Stimulated activated memory B cell treated with anti-CD40 and anti-IgM and Interleukin-4, amounts not matched to agents 10 μg/mL and 1 μg/mL and 100 μg/mL, for 72 hours (primary cell): ENCODE data around the gene UROD.
"Not testable (repeated sequence)": the region's sequence is repeated elsewhere in the genome, so short reads cannot be mapped to it uniquely, and the experiment has no call there.

ENCODE experiments used
- ATAC-seq: fragments of 150-1000 bp; cut with Tn5 transposase; 2 replicates; pipeline ENCODE4 v1.10.0; 2021
- H3K27ac Mint-ChIP-seq: one replicate; pipeline ENCODE4 v1.8.0; 2022; ENCODE audit warnings: mild to moderate bottlenecking, mixed read lengths
- H3K27me3 Mint-ChIP-seq: one replicate; pipeline ENCODE4 v1.8.0; 2022; ENCODE audit warnings: mixed read lengths
- H3K36me3 Mint-ChIP-seq: one replicate; pipeline ENCODE4 v1.8.0; 2022; ENCODE audit warnings: mixed read lengths
- H3K4me1 Mint-ChIP-seq: one replicate; pipeline ENCODE4 v1.8.0; 2022; ENCODE audit warnings: mixed read lengths
- H3K4me3 Mint-ChIP-seq: one replicate; pipeline ENCODE4 v1.8.0; 2022; ENCODE audit warnings: mild to moderate bottlenecking, moderate library complexity, mixed read lengths
- H3K9me3 Mint-ChIP-seq: one replicate; pipeline ENCODE4 v1.8.0; 2022; ENCODE audit warnings: mixed read lengths

Gene UROD

GRCh38 chr1:45011837-45012638 is at the start of gene UROD:
Gene UROD, plus strand, starts transcription at chr1:45012254. Its CDS starts 12 bp downstream, at chr1:45012266.
- Mint-ChIP-seq H3K36me3 (peaks cover 34% of the 10 kb centered on the region), H3K4me3 (peak within 1 kb of the TSS; percentile 82), H3K27ac (peak within 1 kb of the TSS; percentile 92), H3K4me1 (peaks cover 55% of the 10 kb centered on the region), H3K27me3 (no peaks in the 10 kb centered on the region), H3K9me3 (no peaks in the 10 kb centered on the region)
- ATAC-seq = peak; percentile 93

GRCh38 chr1:44962729-44963128 is 49.3 kb upstream of the UROD start:
- Mint-ChIP-seq H3K9me3 (no peaks in the 10 kb centered on the region), H3K27me3 (no peaks in the 10 kb centered on the region), H3K27ac (no peak overlapping the region), H3K4me3 (no peak overlapping the region), H3K4me1 (no peaks in the 10 kb centered on the region), H3K36me3 (peaks cover 26% of the 10 kb centered on the region)
- ATAC-seq = no peak

- H3K27me3 Mint-ChIP-seq = no peaks in the 10 kb centered on the region
- no peak for ATAC-seq
- H3K4me3 Mint-ChIP-seq = no peak overlapping the region
- H3K4me1 Mint-ChIP-seq = no peaks in the 10 kb centered on the region
- H3K36me3 Mint-ChIP-seq = peaks cover 20% of the 10 kb centered on the region
- no peaks in the 10 kb centered on the region for H3K9me3 Mint-ChIP-seq
- H3K27ac Mint-ChIP-seq = no peak overlapping the region
Observed at GRCh38 chr1:44964396-44964795, 47.7 kb upstream of the UROD start.

- Mint-ChIP-seq H3K4me3 (no peak overlapping the region), H3K4me1 (peaks cover 15% of the 10 kb centered on the region), H3K9me3 (no peaks in the 10 kb centered on the region), H3K27ac (no peak overlapping the region), H3K36me3 (peaks cover 38% of the 10 kb centered on the region), H3K27me3 (no peaks in the 10 kb centered on the region)
- no peak for ATAC-seq
Observed at GRCh38 chr1:44970317-44970716, 41.7 kb upstream of the UROD start.

- H3K4me3 Mint-ChIP-seq = no peak overlapping the region
- ATAC-seq = peak; percentile 65
- peak overlapping the region; percentile 57 for H3K27ac Mint-ChIP-seq
- H3K27me3 Mint-ChIP-seq = no peaks in the 10 kb centered on the region
- peaks cover 61% of the 10 kb centered on the region for H3K36me3 Mint-ChIP-seq
- peaks cover 15% of the 10 kb centered on the region for H3K4me1 Mint-ChIP-seq
- peaks cover 13% of the 10 kb centered on the region for H3K9me3 Mint-ChIP-seq
Observed at GRCh38 chr1:44973645-44974044, 38.4 kb upstream of the UROD start.

GRCh38 chr1:44976252-44976651 is 35.8 kb upstream of the UROD start:
- H3K9me3 Mint-ChIP-seq = peaks cover 13% of the 10 kb centered on the region
- peaks cover 15% of the 10 kb centered on the region for H3K4me1 Mint-ChIP-seq
- H3K4me3 Mint-ChIP-seq = no peak overlapping the region
- peaks cover 73% of the 10 kb centered on the region for H3K36me3 Mint-ChIP-seq
- no peaks in the 10 kb centered on the region for H3K27me3 Mint-ChIP-seq
- no peak for ATAC-seq
- H3K27ac Mint-ChIP-seq = no peak overlapping the region

GRCh38 chr1:44977372-44977771 is 34.7 kb upstream of the UROD start:
- H3K4me1 Mint-ChIP-seq = peaks cover 15% of the 10 kb centered on the region
- peaks cover 75% of the 10 kb centered on the region for H3K36me3 Mint-ChIP-seq
- not testable (repeated sequence) for H3K27me3 Mint-ChIP-seq, H3K4me3 Mint-ChIP-seq, ATAC-seq, H3K27ac Mint-ChIP-seq
- peaks cover 13% of the 10 kb centered on the region for H3K9me3 Mint-ChIP-seq

GRCh38 chr1:44985747-44986359 is 26.2 kb upstream of the UROD start:
- Mint-ChIP-seq H3K9me3 (no peaks in the 10 kb centered on the region), H3K4me3 (peak overlapping the region; percentile 94), H3K27me3 (no peaks in the 10 kb centered on the region), H3K36me3 (peaks cover 6% of the 10 kb centered on the region), H3K27ac (peak overlapping the region; percentile 85), H3K4me1 (peaks cover 18% of the 10 kb centered on the region)
- ATAC-seq = peak; percentile 1

GRCh38 chr1:44988531-44989156 is 23.4 kb upstream of the UROD start:
- ATAC-seq = no peak
- H3K27me3 Mint-ChIP-seq = no peaks in the 10 kb centered on the region
- peaks cover 18% of the 10 kb centered on the region for H3K4me1 Mint-ChIP-seq
- H3K36me3 Mint-ChIP-seq = no peaks in the 10 kb centered on the region
- no peak overlapping the region for H3K27ac Mint-ChIP-seq
- H3K9me3 Mint-ChIP-seq = no peaks in the 10 kb centered on the region
- no peak overlapping the region for H3K4me3 Mint-ChIP-seq

- Mint-ChIP-seq H3K9me3 (no peaks in the 10 kb centered on the region), H3K36me3 (no peaks in the 10 kb centered on the region), H3K27ac (no peak overlapping the region), H3K4me1 (no peaks in the 10 kb centered on the region), H3K27me3 (no peaks in the 10 kb centered on the region), H3K4me3 (no peak overlapping the region)
- no peak for ATAC-seq
Observed at GRCh38 chr1:44994309-44994898, 17.6 kb upstream of the UROD start.

GRCh38 chr1:44995467-44996238 is 16.4 kb upstream of the UROD start:
- Mint-ChIP-seq H3K27me3 (no peaks in the 10 kb centered on the region), H3K4me1 (peaks cover 2% of the 10 kb centered on the region), H3K9me3 (no peaks in the 10 kb centered on the region), H3K36me3 (peaks cover under 1% of the 10 kb centered on the region), H3K27ac (no peak overlapping the region), H3K4me3 (no peak overlapping the region)
- no peak for ATAC-seq

GRCh38 chr1:44999232-44999631 is 12.8 kb upstream of the UROD start:
- H3K9me3 Mint-ChIP-seq = no peaks in the 10 kb centered on the region
- peaks cover 8% of the 10 kb centered on the region for H3K4me1 Mint-ChIP-seq
- no peak overlapping the region for H3K4me3 Mint-ChIP-seq
- H3K27me3 Mint-ChIP-seq = no peaks in the 10 kb centered on the region
- no peak for ATAC-seq
- peaks cover 32% of the 10 kb centered on the region for H3K36me3 Mint-ChIP-seq
- H3K27ac Mint-ChIP-seq = no peak overlapping the region

GRCh38 chr1:45001011-45001481 is 11.0 kb upstream of the UROD start:
- no peak overlapping the region for H3K4me3 Mint-ChIP-seq
- H3K36me3 Mint-ChIP-seq = peaks cover 50% of the 10 kb centered on the region
- no peaks in the 10 kb centered on the region for H3K27me3 Mint-ChIP-seq
- peaks cover 8% of the 10 kb centered on the region for H3K4me1 Mint-ChIP-seq
- H3K27ac Mint-ChIP-seq = peak overlapping the region; percentile 42
- no peaks in the 10 kb centered on the region for H3K9me3 Mint-ChIP-seq
- ATAC-seq = no peak

- H3K27me3 Mint-ChIP-seq, H3K4me1 Mint-ChIP-seq, ATAC-seq, H3K9me3 Mint-ChIP-seq, H3K4me3 Mint-ChIP-seq, H3K27ac Mint-ChIP-seq: not testable (repeated sequence)
- H3K36me3 Mint-ChIP-seq = peaks cover 51% of the 10 kb centered on the region
Observed at GRCh38 chr1:45001576-45001975, 10.5 kb upstream of the UROD start.
